Stimulated activated CD4-positive, alpha-beta T cell treated with anti-CD3 and anti-CD28 coated beads, Interleukin-4, amount 100 ng/mL, for 4 hours (primary cell): ENCODE measurements around the gene KLF11.

Source experiments
- DNase-seq, 2 experiments: peaks; one replicate each; pipeline ENCODE4 v3.0.0-alpha.2; 2020

The KLF11 gene

GRCh38 chr2:10043256-10043905, at the start of gene KLF11:
Gene KLF11, plus strand, starts transcription at chr2:10043550. Its CDS starts 167 bp downstream, at chr2:10043717.
- peak; percentile 81 to 82 for DNase-seq

GRCh38 chr2:9994462-9994861, 48.9 kb upstream of the KLF11 start:
- DNase-seq: no peak

GRCh38 chr2:9995059-9995458, 48.3 kb upstream of the KLF11 start:
- DNase-seq: no peak

GRCh38 chr2:9996321-9996720, 47.0 kb upstream of the KLF11 start:
- no peak for DNase-seq

- no peak for DNase-seq
Measured at GRCh38 chr2:9997936-9998335, 45.4 kb upstream of the KLF11 start.

GRCh38 chr2:9998916-9999654, 44.3 kb upstream of the KLF11 start:
- DNase-seq: no peak

GRCh38 chr2:9999693-10000092, 43.7 kb upstream of the KLF11 start:
- no peak for DNase-seq

GRCh38 chr2:10000541-10000940, 42.8 kb upstream of the KLF11 start:
- no peak for DNase-seq

GRCh38 chr2:10001586-10001985, 41.8 kb upstream of the KLF11 start:
- DNase-seq: no peak

GRCh38 chr2:10002109-10002508, 41.2 kb upstream of the KLF11 start:
- no peak for DNase-seq

- DNase-seq: no peak
Measured at GRCh38 chr2:10002681-10003080, 40.7 kb upstream of the KLF11 start.

- no peak for DNase-seq
Measured at GRCh38 chr2:10003206-10004125, 39.9 kb upstream of the KLF11 start.

- DNase-seq: no peak
Measured at GRCh38 chr2:10004401-10004800, 38.9 kb upstream of the KLF11 start.

- DNase-seq: no peak
Measured at GRCh38 chr2:10004836-10005235, 38.5 kb upstream of the KLF11 start.

- DNase-seq: no peak
Measured at GRCh38 chr2:10005461-10006235, 37.7 kb upstream of the KLF11 start.

- DNase-seq: no peak
Measured at GRCh38 chr2:10006236-10007161, 36.9 kb upstream of the KLF11 start.

GRCh38 chr2:10007435-10007834, 35.9 kb upstream of the KLF11 start:
- no peak for DNase-seq

- DNase-seq: no peak
Measured at GRCh38 chr2:10007921-10008808, 35.2 kb upstream of the KLF11 start.

GRCh38 chr2:10008809-10009176, 34.6 kb upstream of the KLF11 start:
- no peak for DNase-seq

- DNase-seq: no peak
Measured at GRCh38 chr2:10009271-10009810, 34.0 kb upstream of the KLF11 start.
